NOMO-1 treated with DMSO at 0.1 percent for 48 hours (cell line): ENCODE results near the gene NHLH2.

Experiments
- DNase-seq: peaks from one replicate; lab custom pipeline; 2025; ENCODE audit not compliant: unreplicated experiment; lab: John Stamatoyannopoulos, UW

The NHLH2 gene

GRCh38 chr1:115805597-115805996 lies 35.3 kb downstream of the NHLH2 start:
- no peak for DNase-seq

DNA sequence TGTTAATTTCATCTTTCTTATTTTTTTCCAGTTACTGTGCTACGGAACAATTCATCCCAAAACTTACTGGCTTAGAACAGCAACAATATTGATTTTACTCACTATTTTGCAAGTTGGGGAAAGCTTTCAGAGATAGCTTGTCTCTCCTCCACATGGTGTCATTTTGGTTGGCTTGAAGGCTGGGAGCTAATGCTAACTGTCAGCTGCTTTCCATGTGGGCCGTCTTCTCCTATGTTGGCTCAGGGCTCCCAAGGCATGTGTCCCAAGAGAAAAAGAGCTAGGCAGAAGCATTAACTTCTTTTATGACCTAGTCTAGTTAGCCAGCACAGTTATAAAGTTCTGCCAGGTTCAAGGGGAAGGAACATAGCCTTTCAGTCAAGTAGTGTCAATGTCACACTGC lies 38.5 kb downstream of the NHLH2 start:
- DNase-seq, result no peak

- no peak for DNase-seq
Measured at GRCh38 chr1:115797486-115797885, 43.4 kb downstream of the NHLH2 start.

- DNase-seq, result no peak
Measured at GRCh38 chr1:115796897-115797296, 44.0 kb downstream of the NHLH2 start.

DNA sequence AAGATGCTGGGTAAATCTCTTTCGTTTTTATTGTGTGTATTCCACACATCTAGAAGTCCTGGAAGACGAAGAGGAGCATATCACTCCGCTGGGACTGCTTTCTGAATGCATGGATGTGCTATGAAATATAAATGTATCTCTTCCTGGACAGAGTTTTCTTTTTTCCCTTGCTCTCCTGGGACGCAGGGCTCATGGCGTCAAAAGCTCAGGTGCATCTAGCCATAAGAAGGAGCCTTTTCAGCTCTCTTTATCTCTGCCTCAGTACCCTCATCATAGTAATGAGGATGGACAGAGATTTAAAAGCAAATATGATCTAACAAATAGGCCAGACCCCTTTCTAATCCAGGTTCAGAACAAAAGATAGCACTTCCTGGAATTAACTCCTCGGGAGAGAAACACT lies 44.9 kb downstream of the NHLH2 start:
- DNase-seq, result no peak

GRCh38 chr1:115794976-115795639 lies 45.8 kb downstream of the NHLH2 start:
- no peak for DNase-seq

- no peak for DNase-seq
Measured at GRCh38 chr1:115793162-115793561, 47.8 kb downstream of the NHLH2 start.

GRCh38 chr1:115791816-115792215 lies 49.1 kb downstream of the NHLH2 start:
- no peak for DNase-seq

GRCh38 chr1:115790846-115791245 lies 50.1 kb downstream of the NHLH2 start:
- no peak for DNase-seq

DNA sequence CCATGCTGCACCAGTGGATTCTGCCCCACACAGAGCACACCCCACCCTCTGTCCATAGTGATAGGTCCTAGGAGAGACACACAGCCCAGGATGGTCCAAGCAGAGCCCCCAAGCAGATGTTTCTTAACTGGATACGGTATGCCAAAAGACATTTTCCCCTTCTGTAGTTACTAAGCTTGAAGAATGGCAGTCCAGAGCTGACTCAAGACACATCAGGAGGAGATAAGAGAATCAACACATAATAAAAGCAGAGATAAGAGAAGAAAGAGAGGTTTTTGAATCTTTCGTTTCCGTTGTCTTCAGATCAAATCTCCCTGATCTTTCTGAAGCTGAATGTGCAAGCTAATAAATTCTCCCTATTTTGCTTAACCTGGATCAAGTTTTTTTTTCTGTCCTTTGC lies 50.6 kb downstream of the NHLH2 start:
- no peak for DNase-seq
